Measurements from ENCODE around the gene POLD4.
A peak's percentile ranks its signal among the peaks of the same experiment; 100 is the strongest.

POLD4 gene

GRCh38 chr11:67314218-67314617 is 39.1 kb downstream of the POLD4 start:
- no peak for DNase-seq

- no peak for DNase-seq
Observed at GRCh38 chr11:67313125-67313890, 40.0 kb downstream of the POLD4 start.

GRCh38 chr11:67312187-67313021 is 40.9 kb downstream of the POLD4 start:
- no peak for DNase-seq

- no peak for DNase-seq
Observed at GRCh38 chr11:67311556-67312082, 41.7 kb downstream of the POLD4 start.

GRCh38 chr11:67311051-67311555 is 42.2 kb downstream of the POLD4 start:
- DNase-seq = no peak

GRCh38 chr11:67310246-67311050 is 42.9 kb downstream of the POLD4 start:
- DNase-seq = no peak

- DNase-seq = no peak
Observed at GRCh38 chr11:67309661-67310061, 43.7 kb downstream of the POLD4 start.

- no peak for DNase-seq
Observed at GRCh38 chr11:67309166-67309565, 44.2 kb downstream of the POLD4 start.

- no peak for DNase-seq
Observed at GRCh38 chr11:67308031-67308866, 45.1 kb downstream of the POLD4 start.

- no peak for DNase-seq
Observed at GRCh38 chr11:67307545-67308001, 45.8 kb downstream of the POLD4 start.

GRCh38 chr11:67306769-67307544 is 46.4 kb downstream of the POLD4 start:
- no peak for DNase-seq

- DNase-seq = peak; percentile 27
Observed at GRCh38 chr11:67304511-67305113, 48.7 kb downstream of the POLD4 start.

GRCh38 chr11:67303835-67304411 is 49.4 kb downstream of the POLD4 start:
- DNase-seq = peak; percentile 42

GRCh38 chr11:67303132-67303834 is 50.1 kb downstream of the POLD4 start, which contains the start of gene SSH3:
Gene SSH3 (plus strand): TSS chr11:67303530. CDS start chr11:67303626, 96 bp downstream.
- DNase-seq = peak; percentile 83

GRCh38 chr11:67302571-67303131 is 50.7 kb downstream of the POLD4 start:
- DNase-seq = peak; percentile 66

GRCh38 chr11:67301951-67302516 is 51.3 kb downstream of the POLD4 start:
- DNase-seq = peak; percentile 51

- DNase-seq = no peak
Observed at GRCh38 chr11:67301313-67301921, 51.9 kb downstream of the POLD4 start.
